Retinal pigment epithelial cell (primary cell): ENCODE data around the gene ITPRID1.

Experiments
- DNase-seq: peaks from one replicate; pipeline ENCODE4 v3.0.0-alpha.2; 2010; ENCODE audit warnings: low read depth
- H3K4me3 ChIP-seq: 2 replicates; pipeline ENCODE4 v1.5.1; 2011; ENCODE audit warnings: mild to moderate bottlenecking, low read length, control low read depth, moderate library complexity
- TF ChIP-seq, protein P1 (sequence below): conservative IDR thresholded peaks from 2 replicates; pipeline ENCODE4 v1.5.1; 2011; ENCODE audit warnings: low read depth, low read length, control low read depth, inconsistent platforms

Gene ITPRID1

DNA sequence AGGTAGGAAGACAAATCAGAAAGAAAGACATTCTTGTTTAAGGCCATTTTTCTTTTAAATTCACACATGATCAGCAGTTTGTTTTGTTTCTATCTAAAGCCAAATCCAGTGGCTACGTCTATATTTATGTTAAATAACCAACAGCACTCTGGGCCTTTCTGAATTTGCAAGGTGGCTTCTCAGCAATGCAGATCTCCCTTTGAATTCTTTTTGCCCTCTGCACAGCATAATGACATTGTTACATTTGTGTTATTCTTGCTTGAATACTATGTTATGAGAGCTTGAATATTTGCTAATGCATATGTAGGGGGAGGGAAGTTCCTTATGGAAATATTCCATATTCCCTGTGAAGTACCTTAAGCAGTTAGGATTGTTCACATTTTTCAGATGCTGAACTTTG is 99.7 kb downstream of the ITPRID1 start:
- no peak for DNase-seq
- no peak overlapping the region for H3K4me3 ChIP-seq
- TF ChIP-seq, protein P1, sequence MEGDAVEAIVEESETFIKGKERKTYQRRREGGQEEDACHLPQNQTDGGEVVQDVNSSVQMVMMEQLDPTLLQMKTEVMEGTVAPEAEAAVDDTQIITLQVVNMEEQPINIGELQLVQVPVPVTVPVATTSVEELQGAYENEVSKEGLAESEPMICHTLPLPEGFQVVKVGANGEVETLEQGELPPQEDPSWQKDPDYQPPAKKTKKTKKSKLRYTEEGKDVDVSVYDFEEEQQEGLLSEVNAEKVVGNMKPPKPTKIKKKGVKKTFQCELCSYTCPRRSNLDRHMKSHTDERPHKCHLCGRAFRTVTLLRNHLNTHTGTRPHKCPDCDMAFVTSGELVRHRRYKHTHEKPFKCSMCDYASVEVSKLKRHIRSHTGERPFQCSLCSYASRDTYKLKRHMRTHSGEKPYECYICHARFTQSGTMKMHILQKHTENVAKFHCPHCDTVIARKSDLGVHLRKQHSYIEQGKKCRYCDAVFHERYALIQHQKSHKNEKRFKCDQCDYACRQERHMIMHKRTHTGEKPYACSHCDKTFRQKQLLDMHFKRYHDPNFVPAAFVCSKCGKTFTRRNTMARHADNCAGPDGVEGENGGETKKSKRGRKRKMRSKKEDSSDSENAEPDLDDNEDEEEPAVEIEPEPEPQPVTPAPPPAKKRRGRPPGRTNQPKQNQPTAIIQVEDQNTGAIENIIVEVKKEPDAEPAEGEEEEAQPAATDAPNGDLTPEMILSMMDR = no peak

GRCh38 chr7:31633467-31633866 is 119.6 kb downstream of the ITPRID1 start:
- DNase-seq = no peak
- TF ChIP-seq, protein P1 = no peak
- no peak overlapping the region for H3K4me3 ChIP-seq

DNA sequence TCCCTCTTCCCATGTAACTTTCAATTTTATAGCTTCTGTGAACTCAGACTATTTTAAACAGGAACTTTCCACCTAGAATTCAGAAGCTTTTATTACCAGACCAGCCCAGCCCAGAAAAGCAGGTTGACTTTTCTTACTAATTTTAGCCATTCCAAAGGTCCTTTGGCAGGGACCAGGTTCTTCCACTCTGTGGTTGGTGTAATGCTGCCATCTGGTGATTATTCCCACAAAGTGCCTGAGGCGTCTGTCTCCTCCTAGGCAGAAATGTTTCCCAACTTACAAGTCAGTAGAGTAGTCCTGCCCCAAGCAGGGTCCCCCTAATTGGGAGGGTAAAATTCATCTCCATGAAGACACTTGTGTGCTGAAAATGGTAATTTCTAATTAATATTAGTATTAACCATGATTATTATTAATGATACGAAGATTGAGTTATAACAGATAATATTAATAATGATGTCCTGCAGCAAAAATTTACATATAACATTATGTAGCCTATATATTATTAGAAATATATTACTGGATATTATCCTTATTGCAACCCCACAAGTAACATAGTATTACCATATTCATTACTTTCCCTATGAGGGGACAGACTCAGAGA is 120.1 kb downstream of the ITPRID1 start:
- no peak overlapping the region for H3K4me3 ChIP-seq
- peak; percentile 17 for DNase-seq
- TF ChIP-seq, protein P1 = peak; percentile 79

GRCh38 chr7:31640381-31640780 is 126.5 kb downstream of the ITPRID1 start:
- no peak for DNase-seq

DNA sequence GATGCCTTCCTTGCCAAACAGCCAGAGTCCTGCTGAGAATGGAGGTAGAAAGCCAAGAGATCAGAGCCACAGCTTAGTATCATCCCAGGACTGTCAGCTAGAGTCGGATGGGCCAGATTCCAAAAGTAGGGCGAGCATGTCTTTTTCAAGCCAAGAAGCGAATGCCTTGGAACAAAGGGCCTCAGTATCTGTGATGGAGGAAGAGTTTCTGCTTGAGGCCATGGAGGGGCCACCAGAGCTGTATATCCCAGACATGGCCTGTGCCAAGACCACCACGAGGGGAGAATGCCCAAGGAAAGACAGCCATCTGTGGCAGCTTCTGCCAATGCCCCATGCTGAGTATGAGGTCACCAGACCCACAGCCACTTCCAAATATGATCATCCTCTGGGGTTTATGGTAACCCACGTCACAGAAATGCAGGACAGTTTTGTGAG is 128.8 kb downstream of the ITPRID1 start:
- no peak for DNase-seq
- TF ChIP-seq, protein P1 = no peak
- no peak overlapping the region for H3K4me3 ChIP-seq

More at GRCh38 chr7:31640381-31640780, 126.5 kb downstream of the ITPRID1 start:
- TF ChIP-seq, protein P1 = no peak
- no peak overlapping the region for H3K4me3 ChIP-seq

DNA sequence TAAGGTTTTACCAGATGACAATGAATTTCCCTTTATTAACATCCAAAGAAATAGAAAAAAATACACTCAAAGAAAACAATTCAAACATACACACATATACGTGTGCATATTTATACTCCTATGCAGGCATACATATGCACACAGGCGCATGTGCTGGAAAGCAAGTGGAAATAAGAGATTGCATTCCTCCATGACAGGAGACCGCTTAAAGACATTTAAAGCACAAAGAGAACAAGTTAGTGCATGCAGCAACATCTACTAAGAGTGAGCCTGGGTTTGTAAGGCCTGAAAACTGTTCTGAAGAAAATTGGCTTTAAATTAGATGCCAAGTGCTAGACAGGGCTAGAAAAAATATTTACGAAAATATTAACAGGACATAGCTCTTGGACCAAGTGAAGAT is 133.1 kb downstream of the ITPRID1 start:
- TF ChIP-seq, protein P1 = no peak
- no peak for DNase-seq
- H3K4me3 ChIP-seq = no peak overlapping the region

GRCh38 chr7:31647511-31647910 is 133.6 kb downstream of the ITPRID1 start:
- H3K4me3 ChIP-seq = no peak overlapping the region
- TF ChIP-seq, protein P1 = no peak
- no peak for DNase-seq
